ENCODE measurements around the gene ALMS1. TPM values are rescaled to one million over a fixed set of nuclear protein-coding genes. Genes with fewer than 3 reads are reported as not detected.

ALMS1 gene
- polyA plus RNA-seq, 2 of the 4 experiments (the other 2 are of a cell fraction): 5.2 to 13.5 TPM

DNA sequence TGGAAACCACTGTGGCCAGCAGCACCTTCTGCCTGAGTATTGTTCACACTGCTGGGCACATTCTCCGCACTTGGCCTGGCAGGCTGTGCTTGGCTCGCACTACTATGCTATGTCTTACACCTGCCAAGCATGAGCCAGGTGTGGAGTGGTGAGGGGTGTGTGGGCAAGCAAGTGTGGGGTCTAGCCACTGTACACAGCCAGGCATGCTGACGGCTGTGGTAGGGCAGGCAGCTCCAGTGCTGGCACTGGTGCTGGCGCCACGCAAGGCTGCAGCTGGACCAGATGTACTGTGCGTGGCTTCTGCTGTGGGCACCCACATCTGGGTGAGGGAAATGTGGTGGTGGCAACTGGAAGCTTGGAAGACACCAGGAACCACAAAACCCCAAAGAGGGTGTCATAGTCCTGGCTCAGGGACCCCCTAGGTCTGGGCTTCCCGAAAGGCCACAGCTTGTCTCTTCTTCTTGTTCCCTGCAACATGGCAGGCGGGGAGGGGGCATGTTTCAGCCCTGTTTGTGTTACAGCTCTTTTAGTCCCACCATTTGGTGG is 101.5 kb downstream of the ALMS1 start:
- no peak overlapping the region for H3K27ac ChIP-seq
- POLR2A ChIA-PET: no interaction called here
- TF ChIP-seq TP53 (CRISPR knock-in tag; IDR thresholded peaks at IDR 0.05) (no peak), HOXB5 (CRISPR knock-in tag; IDR thresholded peaks at IDR 0.05) (no peak), RFX5 (IDR thresholded peaks at IDR 0.05) (no peak), CBX2 (IDR thresholded peaks at IDR 0.05; ENCODE audit: borderline replicate concordance, low read depth) (no peak), CHD2 (IDR thresholded peaks at IDR 0.05; ENCODE audit: low read length, partially characterized antibody) (no peak), EHF (CRISPR knock-in tag; IDR thresholded peaks at IDR 0.05) (no peak), RAD21 (conservative IDR thresholded peaks at IDR 0.05 in 1 of 2, IDR thresholded peaks at IDR 0.05 in 1 of 2) (no peak), ZFP36 (IDR thresholded peaks at IDR 0.05; ENCODE audit: borderline replicate concordance, partially characterized antibody) (no peak), KDM1A (IDR thresholded peaks at IDR 0.05; ENCODE audit: low read depth) (no peak), POLR2A (IDR thresholded peaks at IDR 0.05; ENCODE audit: low read length) (no peak), POLR2AphosphoS2 (conservative IDR thresholded peaks at IDR 0.05; ENCODE audit: low read length) (no peak)
- TF ChIP-seq, protein P1, sequence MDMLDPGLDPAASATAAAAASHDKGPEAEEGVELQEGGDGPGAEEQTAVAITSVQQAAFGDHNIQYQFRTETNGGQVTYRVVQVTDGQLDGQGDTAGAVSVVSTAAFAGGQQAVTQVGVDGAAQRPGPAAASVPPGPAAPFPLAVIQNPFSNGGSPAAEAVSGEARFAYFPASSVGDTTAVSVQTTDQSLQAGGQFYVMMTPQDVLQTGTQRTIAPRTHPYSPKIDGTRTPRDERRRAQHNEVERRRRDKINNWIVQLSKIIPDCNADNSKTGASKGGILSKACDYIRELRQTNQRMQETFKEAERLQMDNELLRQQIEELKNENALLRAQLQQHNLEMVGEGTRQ (IDR thresholded peaks at IDR 0.05): no peak
- TF ChIP-seq, protein P2, sequence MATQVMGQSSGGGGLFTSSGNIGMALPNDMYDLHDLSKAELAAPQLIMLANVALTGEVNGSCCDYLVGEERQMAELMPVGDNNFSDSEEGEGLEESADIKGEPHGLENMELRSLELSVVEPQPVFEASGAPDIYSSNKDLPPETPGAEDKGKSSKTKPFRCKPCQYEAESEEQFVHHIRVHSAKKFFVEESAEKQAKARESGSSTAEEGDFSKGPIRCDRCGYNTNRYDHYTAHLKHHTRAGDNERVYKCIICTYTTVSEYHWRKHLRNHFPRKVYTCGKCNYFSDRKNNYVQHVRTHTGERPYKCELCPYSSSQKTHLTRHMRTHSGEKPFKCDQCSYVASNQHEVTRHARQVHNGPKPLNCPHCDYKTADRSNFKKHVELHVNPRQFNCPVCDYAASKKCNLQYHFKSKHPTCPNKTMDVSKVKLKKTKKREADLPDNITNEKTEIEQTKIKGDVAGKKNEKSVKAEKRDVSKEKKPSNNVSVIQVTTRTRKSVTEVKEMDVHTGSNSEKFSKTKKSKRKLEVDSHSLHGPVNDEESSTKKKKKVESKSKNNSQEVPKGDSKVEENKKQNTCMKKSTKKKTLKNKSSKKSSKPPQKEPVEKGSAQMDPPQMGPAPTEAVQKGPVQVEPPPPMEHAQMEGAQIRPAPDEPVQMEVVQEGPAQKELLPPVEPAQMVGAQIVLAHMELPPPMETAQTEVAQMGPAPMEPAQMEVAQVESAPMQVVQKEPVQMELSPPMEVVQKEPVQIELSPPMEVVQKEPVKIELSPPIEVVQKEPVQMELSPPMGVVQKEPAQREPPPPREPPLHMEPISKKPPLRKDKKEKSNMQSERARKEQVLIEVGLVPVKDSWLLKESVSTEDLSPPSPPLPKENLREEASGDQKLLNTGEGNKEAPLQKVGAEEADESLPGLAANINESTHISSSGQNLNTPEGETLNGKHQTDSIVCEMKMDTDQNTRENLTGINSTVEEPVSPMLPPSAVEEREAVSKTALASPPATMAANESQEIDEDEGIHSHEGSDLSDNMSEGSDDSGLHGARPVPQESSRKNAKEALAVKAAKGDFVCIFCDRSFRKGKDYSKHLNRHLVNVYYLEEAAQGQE (IDR thresholded peaks at IDR 0.05): no peak
- TF ChIP-seq, protein P3, sequence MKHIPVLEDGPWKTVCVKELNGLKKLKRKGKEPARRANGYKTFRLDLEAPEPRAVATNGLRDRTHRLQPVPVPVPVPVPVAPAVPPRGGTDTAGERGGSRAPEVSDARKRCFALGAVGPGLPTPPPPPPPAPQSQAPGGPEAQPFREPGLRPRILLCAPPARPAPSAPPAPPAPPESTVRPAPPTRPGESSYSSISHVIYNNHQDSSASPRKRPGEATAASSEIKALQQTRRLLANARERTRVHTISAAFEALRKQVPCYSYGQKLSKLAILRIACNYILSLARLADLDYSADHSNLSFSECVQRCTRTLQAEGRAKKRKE (CRISPR knock-in tag; IDR thresholded peaks at IDR 0.05; ENCODE audit: low read depth): no peak
- TF ChIP-seq, protein P4, sequence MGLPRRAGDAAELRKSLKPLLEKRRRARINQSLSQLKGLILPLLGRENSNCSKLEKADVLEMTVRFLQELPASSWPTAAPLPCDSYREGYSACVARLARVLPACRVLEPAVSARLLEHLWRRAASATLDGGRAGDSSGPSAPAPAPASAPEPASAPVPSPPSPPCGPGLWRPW (IDR thresholded peaks at IDR 0.05): no peak
- TF ChIP-seq, protein P5, sequence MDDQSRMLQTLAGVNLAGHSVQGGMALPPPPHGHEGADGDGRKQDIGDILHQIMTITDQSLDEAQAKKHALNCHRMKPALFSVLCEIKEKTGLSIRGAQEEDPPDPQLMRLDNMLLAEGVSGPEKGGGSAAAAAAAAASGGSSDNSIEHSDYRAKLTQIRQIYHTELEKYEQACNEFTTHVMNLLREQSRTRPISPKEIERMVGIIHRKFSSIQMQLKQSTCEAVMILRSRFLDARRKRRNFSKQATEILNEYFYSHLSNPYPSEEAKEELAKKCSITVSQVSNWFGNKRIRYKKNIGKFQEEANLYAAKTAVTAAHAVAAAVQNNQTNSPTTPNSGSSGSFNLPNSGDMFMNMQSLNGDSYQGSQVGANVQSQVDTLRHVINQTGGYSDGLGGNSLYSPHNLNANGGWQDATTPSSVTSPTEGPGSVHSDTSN (IDR thresholded peaks at IDR 0.05): no peak
- CTCF ChIA-PET: no interaction called here
- no peak overlapping the region for H3K4me2 ChIP-seq
- no peak overlapping the region for H3K4me3 ChIP-seq
- ATAC-seq (no peak), FAIRE-seq (no peak), DNase-seq (ENCODE audit: low read depth in 1 of 2, low spot score in 1 of 2) (no peak)
- 90% methylated on average over 8 of the region's 8 CpGs for WGBS (ENCODE audit: missing lambda C conversion rate)
- H3K9me3 ChIP-seq: no peaks in the 10 kb centered on the region
- H3K4me1 ChIP-seq: no peaks in the 10 kb centered on the region

DNA sequence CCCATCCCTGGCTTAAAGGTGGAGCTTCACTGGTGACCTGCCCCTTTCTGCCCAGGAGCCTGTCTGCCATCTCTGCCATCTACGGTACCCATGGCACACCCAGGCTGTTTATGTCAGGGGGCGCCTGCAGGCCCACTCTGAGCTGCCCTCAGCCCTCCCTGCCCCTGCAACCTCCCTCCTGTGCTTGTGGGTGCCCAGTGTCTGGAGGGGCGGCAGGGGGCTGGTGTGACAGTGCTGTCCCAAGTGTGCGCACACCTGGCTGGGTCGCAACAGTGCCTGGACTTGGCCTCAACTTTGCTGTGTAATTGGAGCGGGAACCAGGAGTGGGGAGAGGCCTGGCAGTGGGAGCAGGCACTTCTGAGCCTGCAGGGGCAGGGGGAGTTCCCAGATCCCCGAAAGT is 102.4 kb downstream of the ALMS1 start:
- Histone ChIP-seq H3K27ac (no peak overlapping the region), H3K4me2 (no peak overlapping the region), H3K9me3 (no peaks in the 10 kb centered on the region), H3K4me3 (no peak overlapping the region), H3K4me1 (no peaks in the 10 kb centered on the region)
- WGBS (ENCODE audit: missing lambda C conversion rate): 100% methylated on average over 7 of the region's 7 CpGs
- CTCF ChIA-PET: interaction anchor here (0.6 kb wide), 1 partner anchor 188 kb away, joined by 3 read pairs; no protein-coding TSS in a partner anchor
- POLR2A ChIA-PET: no interaction called here
- no peak for ATAC-seq
- FAIRE-seq: no peak
- DNase-seq (ENCODE audit: low read depth in 1 of 2, low spot score in 1 of 2): no peak
- TF ChIP-seq POLR2AphosphoS2 (conservative IDR thresholded peaks at IDR 0.05; ENCODE audit: low read length): no peak
- TF ChIP-seq HOXB5 (CRISPR knock-in tag; IDR thresholded peaks at IDR 0.05): no peak
- TF ChIP-seq, protein P6, sequence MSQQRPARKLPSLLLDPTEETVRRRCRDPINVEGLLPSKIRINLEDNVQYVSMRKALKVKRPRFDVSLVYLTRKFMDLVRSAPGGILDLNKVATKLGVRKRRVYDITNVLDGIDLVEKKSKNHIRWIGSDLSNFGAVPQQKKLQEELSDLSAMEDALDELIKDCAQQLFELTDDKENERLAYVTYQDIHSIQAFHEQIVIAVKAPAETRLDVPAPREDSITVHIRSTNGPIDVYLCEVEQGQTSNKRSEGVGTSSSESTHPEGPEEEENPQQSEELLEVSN (IDR thresholded peaks at IDR 0.05; ENCODE audit: borderline replicate concordance, low read depth): no peak
- TF ChIP-seq EP300 (IDR thresholded peaks at IDR 0.05): no peak
- TF ChIP-seq ZSCAN20 (CRISPR knock-in tag; IDR thresholded peaks at IDR 0.05): no peak
